HFFc6 (cell line): ENCODE data around the gene SLC29A4. TPM values are rescaled to one million over a fixed set of nuclear protein-coding genes. Genes with fewer than 3 reads are reported as not detected.
"Not testable (repeated sequence)": the region's sequence is repeated elsewhere in the genome, so short reads cannot be mapped to it uniquely, and the experiment has no call there.

Experiments
- DNase-seq: peaks from one replicate; pipeline ENCODE4 v3.0.0-alpha.2; 2018
- H3K27ac Mint-ChIP-seq: 2 replicates; pipeline ENCODE4 v1.8.0; 2020; ENCODE audit warnings: mild to moderate bottlenecking, mixed read lengths
- H3K27me3 Mint-ChIP-seq: 2 replicates; pipeline ENCODE4 v1.8.0; 2021; ENCODE audit warnings: mild to moderate bottlenecking, moderate library complexity, mixed read lengths; ENCODE audit not compliant: insufficient read depth
- H3K36me3 Mint-ChIP-seq: 2 replicates; pipeline ENCODE4 v1.8.0; 2021; ENCODE audit warnings: low read depth, mixed read lengths
- H3K4me1 Mint-ChIP-seq: 2 replicates; pipeline ENCODE4 v1.8.0; 2020; ENCODE audit warnings: low read depth, mixed read lengths
- H3K4me3 Mint-ChIP-seq: 2 replicates; pipeline ENCODE4 v1.8.0; 2020; ENCODE audit warnings: mild to moderate bottlenecking, moderate library complexity, mixed read lengths
- H3K9me3 Mint-ChIP-seq: 2 replicates; pipeline ENCODE4 v1.8.0; 2020; ENCODE audit warnings: mild to moderate bottlenecking, mixed read lengths
- CTCF ChIP-seq: fragments of 200-600 bp; sonication (generic); IDR thresholded peaks from 2 replicates; pipeline ENCODE4 v1.5.0; 2021; ENCODE audit warnings: antibody characterized with exemption, mild to moderate bottlenecking
- total RNA-seq, 6 experiments: library from RNA; stranded (reverse); fragmentation: NEBNext Ultra II Directional; extraction: Animal tissue kit (Norgen Biotek cat#: 25700); gene quantifications; 2 replicates in 1 of 6; 3 replicates in 5 of 6; pipeline ENCODE4 v1.2.3, GENCODE V29; 2021

Gene SLC29A4
- total RNA-seq, 6 experiments from 2014 or later = 0.62 to 2.1 (median 0.84) TPM

GRCh38 chr7:5284304-5285281 lies 1.9 kb downstream of the SLC29A4 start:
- Mint-ChIP-seq H3K36me3 (no peaks in the 10 kb centered on the region), H3K9me3 (no peaks in the 10 kb centered on the region), H3K4me3 (no peak overlapping the region), H3K4me1 (0 out of 2 replicates have a peak, but pooled peaks cover 4% of the 10 kb centered on the region), H3K27me3 (peaks cover 6% of the 10 kb centered on the region; the same call in 1 of the 2 replicates), H3K27ac (no peak overlapping the region)
- peak; percentile 32 for TF ChIP-seq CTCF
- no peak for DNase-seq

- H3K27me3 Mint-ChIP-seq = peaks cover 7% of the 10 kb centered on the region
- no peak for TF ChIP-seq CTCF
- H3K27ac Mint-ChIP-seq = no peak overlapping the region
Measured at GRCh38 chr7:5286933-5287332, 4.2 kb downstream of the SLC29A4 start.

GRCh38 chr7:5287373-5287772 lies 4.6 kb downstream of the SLC29A4 start:
- not testable (repeated sequence) for H3K36me3 Mint-ChIP-seq, H3K4me1 Mint-ChIP-seq, H3K27me3 Mint-ChIP-seq, H3K4me3 Mint-ChIP-seq, DNase-seq, H3K27ac Mint-ChIP-seq, H3K9me3 Mint-ChIP-seq

More at GRCh38 chr7:5286933-5287332, 4.2 kb downstream of the SLC29A4 start:
- Mint-ChIP-seq H3K36me3 (no peaks in the 10 kb centered on the region), H3K4me3 (no peak overlapping the region), H3K9me3 (no peaks in the 10 kb centered on the region), H3K4me1 (0 out of 2 replicates have a peak, but pooled peaks cover 4% of the 10 kb centered on the region)
- no peak for DNase-seq

DNA sequence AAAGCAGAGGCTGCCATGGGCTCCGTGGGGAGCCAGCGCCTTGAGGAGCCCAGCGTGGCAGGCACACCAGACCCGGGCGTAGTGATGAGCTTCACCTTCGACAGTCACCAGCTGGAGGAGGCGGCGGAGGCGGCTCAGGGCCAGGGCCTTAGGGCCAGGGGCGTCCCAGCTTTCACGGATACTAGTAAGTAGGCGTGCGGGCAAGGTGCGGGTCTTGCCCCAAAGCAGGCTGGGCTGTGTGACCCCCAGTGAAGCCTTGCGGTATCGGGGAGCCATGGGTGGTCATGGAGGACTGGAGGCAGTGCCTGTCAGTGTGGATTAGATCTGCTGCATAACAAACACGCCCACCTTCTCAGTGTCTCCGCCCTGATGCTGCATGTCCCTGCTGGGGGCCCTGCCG lies 5.1 kb downstream of the SLC29A4 start:
- Mint-ChIP-seq H3K27me3 (peaks cover 7% of the 10 kb centered on the region), H3K4me3 (no peak overlapping the region), H3K27ac (no peak overlapping the region), H3K36me3 (no peaks in the 10 kb centered on the region), H3K9me3 (no peaks in the 10 kb centered on the region), H3K4me1 (0 out of 2 replicates have a peak, but pooled peaks cover 4% of the 10 kb centered on the region)
- no peak for DNase-seq
- TF ChIP-seq CTCF = no peak

DNA sequence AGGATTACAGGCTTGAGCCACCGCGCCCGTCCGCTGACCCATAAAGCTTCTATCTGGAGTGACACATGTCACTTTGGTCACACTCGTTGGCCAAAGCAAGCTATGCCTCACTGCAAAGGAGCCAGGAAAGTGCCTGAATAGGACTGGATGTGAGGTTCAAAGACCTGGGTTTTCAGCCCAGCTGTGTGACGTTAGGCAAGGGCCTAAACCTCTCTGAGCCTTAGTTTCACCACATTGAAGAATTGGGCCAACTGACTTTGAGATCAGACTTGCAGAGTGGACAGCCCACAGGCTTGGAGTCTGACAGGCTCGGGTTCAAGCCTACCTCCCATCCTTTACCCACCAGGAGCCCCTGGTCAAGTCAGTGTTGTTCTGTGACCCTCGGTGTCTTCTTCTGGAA lies 5.8 kb downstream of the SLC29A4 start:
- not testable (repeated sequence) for H3K27ac Mint-ChIP-seq, H3K9me3 Mint-ChIP-seq, H3K4me1 Mint-ChIP-seq, H3K27me3 Mint-ChIP-seq, H3K36me3 Mint-ChIP-seq, DNase-seq, H3K4me3 Mint-ChIP-seq

GRCh38 chr7:5289355-5289754 lies 6.6 kb downstream of the SLC29A4 start:
- Mint-ChIP-seq H3K27ac (no peak overlapping the region), H3K4me3 (no peak overlapping the region), H3K9me3 (peaks cover 4% of the 10 kb centered on the region), H3K36me3 (peaks cover 2% of the 10 kb centered on the region; the same call in 1 of the 2 replicates), H3K27me3 (peaks cover 8% of the 10 kb centered on the region), H3K4me1 (0 out of 2 replicates have a peak, but pooled peaks cover 2% of the 10 kb centered on the region)
- no peak for TF ChIP-seq CTCF
- DNase-seq = no peak
